K562 (cell line): ENCODE data around the gene MYL5. TPM values are rescaled to one million over a fixed set of nuclear protein-coding genes. Genes with fewer than 3 reads are reported as not detected.

Experiments
- ATAC-seq: fragments of 200-7000 bp; cut with Tn5 transposase; 3 replicates; pipeline ENCODE4 v1.9.1; 2020; ENCODE audit warnings: moderate library complexity
- BruUV-seq: library from RNA; stranded (reverse); fragments of 400-500 nt; replicated peaks from 2 replicates; lab custom pipeline; 2021; lab: Mats Ljungman, UMichigan
- CTCF ChIA-PET: fragments of 300-600 bp; formaldehyde crosslinking; extraction: SDS; loops from one replicate; lab custom pipeline; 2021; ENCODE audit warnings: low intra/inter-chr PET ratio; lab: Yijun Ruan, JAX
- POLR2A ChIA-PET: fragments of 300-600, 350-650 bp; sonication (Branson Sonifier 250); formaldehyde crosslinking; extraction: SDS; loops from one replicate; lab custom pipeline; 2021; ENCODE audit warnings: antibody characterized with exemption, inconsistent platforms; lab: Yijun Ruan, JAX
- DNase-seq, 4 experiments: peaks; one replicate each; pipeline versions ENCODE4 v3.0.0 to v3.0.0-alpha.2; 2011 to 2018; ENCODE audit warnings: low spot score in 3 of 4, mixed read lengths in 3 of 4; ENCODE audit errors: extremely low read depth in 1 of 4
- FAIRE-seq: peaks from 2 replicates; lab custom pipeline; 2011; peaks lifted over from hg19 to GRCh38; lab: Jason Lieb, UNC
- H2AFZ ChIP-seq: 2 replicates; pipeline ENCODE4 v1.6.0; 2011; ENCODE audit warnings: low read depth, low read length, control low read depth, inconsistent platforms
- H3K27ac ChIP-seq: fragments of 200-600 bp; 3 replicates; pipeline ENCODE4 v1.8.0; 2011; ENCODE audit warnings: low read depth, mild to moderate bottlenecking, control low read depth, inconsistent platforms, low read length, moderate library complexity, mixed read lengths; ENCODE audit errors: extremely low read depth
- H3K27me3 ChIP-seq, 2 experiments: fragments of 300-600 bp in 1 of 2; 2 replicates in 1 of 2; 3 replicates in 1 of 2; pipeline versions ENCODE4 v1.6.0 to v1.8.0; 2011; ENCODE audit warnings: inconsistent platforms in 2 of 2, low read length in 2 of 2, mild to moderate bottlenecking in 1 of 2, mixed read lengths in 1 of 2, moderate library complexity in 1 of 2; ENCODE audit not compliant: control insufficient read depth in 2 of 2, insufficient read depth in 2 of 2
- H3K36me3 ChIP-seq: fragments of 300-600 bp; 3 replicates; pipeline ENCODE4 v1.8.0; 2011; ENCODE audit warnings: mild to moderate bottlenecking, low read length, inconsistent platforms; ENCODE audit not compliant: control insufficient read depth, insufficient read depth
- H3K4me1 ChIP-seq, 2 experiments: fragments of 200-600 bp in 1 of 2; replicated peaks in 1 of 2; 2 replicates in 1 of 2; 3 replicates in 1 of 2; pipeline versions ENCODE4 v1.5.1 to v1.8.0; 2011; ENCODE audit warnings: inconsistent platforms in 2 of 2, low read length in 2 of 2, mild to moderate bottlenecking in 1 of 2, mixed read lengths in 1 of 2, moderate library complexity in 1 of 2; ENCODE audit not compliant: control insufficient read depth in 2 of 2, insufficient read depth in 2 of 2
- H3K4me2 ChIP-seq: 2 replicates; pipeline ENCODE4 v1.6.1; 2011; ENCODE audit warnings: low read length, control low read depth, inconsistent platforms, mixed read lengths; ENCODE audit not compliant: insufficient read depth
- H3K4me3 ChIP-seq: fragments of 200-600 bp; sonication (generic), shearing (Covaris generic); 2 replicates; pipeline ENCODE4 v1.5.1; 2016; ENCODE audit warnings: control low read depth, inconsistent platforms
- H3K79me2 ChIP-seq: fragments of 200-600 bp; 3 replicates; pipeline ENCODE4 v1.8.0; 2011; ENCODE audit warnings: low read length, inconsistent platforms; ENCODE audit not compliant: control insufficient read depth, insufficient read depth
- H3K9ac ChIP-seq, 2 experiments: 2 replicates each; pipeline versions ENCODE4 v1.6.0 to v1.6.1; 2011; ENCODE audit warnings: low read depth in 2 of 2, low read length in 2 of 2, control low read depth in 1 of 2, inconsistent platforms in 1 of 2, mild to moderate bottlenecking in 1 of 2, mixed read lengths in 1 of 2; ENCODE audit not compliant: insufficient read depth in 1 of 2
- H3K9me1 ChIP-seq: one replicate; pipeline ENCODE4 v1.6.0; 2011; ENCODE audit warnings: inconsistent platforms, mild to moderate bottlenecking, low read length, moderate library complexity; ENCODE audit not compliant: control insufficient read depth, insufficient read depth
- H3K9me3 ChIP-seq: replicated peaks from 2 replicates; pipeline ENCODE4 v1.5.1; 2011; ENCODE audit warnings: low read depth, low read length, inconsistent platforms; ENCODE audit not compliant: control insufficient read depth, insufficient read depth
- H4K20me1 ChIP-seq: replicated peaks from 2 replicates; pipeline ENCODE4 v1.6.1; 2011; ENCODE audit warnings: low read length, inconsistent platforms, mixed read lengths; ENCODE audit not compliant: control insufficient read depth, insufficient read depth
- OTX1 ChIP-seq: fragments of 450-650 bp; formaldehyde crosslinking; IDR thresholded peaks from 2 replicates; pipeline ENCODE4 v1.4.0; 2022; ENCODE audit warnings: mild to moderate bottlenecking
- POLR2G ChIP-seq: fragments of 200-400 bp; formaldehyde crosslinking; IDR thresholded peaks from 2 replicates; pipeline ENCODE4 v1.6.1; 2017; ENCODE audit warnings: low read depth, mild to moderate bottlenecking, antibody characterized with exemption, low read length, moderate library complexity
- SMARCA4 ChIP-seq: fragments of 450-650 bp; IDR thresholded peaks from 2 replicates; pipeline ENCODE4 v1.6.1; 2016
- STAG1 ChIP-seq: sonication (generic); formaldehyde crosslinking; IDR thresholded peaks from 2 replicates; pipeline ENCODE4 v1.5.0; 2020; ENCODE audit warnings: missing genetic modification reagents, borderline replicate concordance
- TOE1 ChIP-seq, 2 experiments: fragments of 450-650 bp in 1 of 2; sonication (generic) in 1 of 2; formaldehyde crosslinking in 1 of 2; IDR thresholded peaks; 2 replicates each; pipeline versions ENCODE4 v1.7.1 to v1.8.0; 2016 to 2022; ENCODE audit warnings: borderline replicate concordance in 2 of 2, mild to moderate bottlenecking in 2 of 2, antibody characterized with exemption in 1 of 2, inconsistent platforms in 1 of 2, low read depth in 1 of 2, missing genetic modification reagents in 1 of 2, moderate library complexity in 1 of 2
- U2AF2 ChIP-seq: fragments of 200-400 bp; formaldehyde crosslinking; optimal IDR thresholded peaks from 2 replicates; pipeline ENCODE3; 2017; ENCODE audit warnings: low read depth, mild to moderate bottlenecking, low read length
- ZEB2 ChIP-seq: fragments of 450-650 bp; IDR thresholded peaks from 2 replicates; pipeline ENCODE4 v1.6.1; 2016
- WGBS: fragments of 100-300 bp; shearing (Covaris generic); methylation state at CpG from one replicate; pipeline ENCODE4 v1.1.6; 2016; ENCODE audit warnings: low coverage, mixed read lengths; ENCODE audit not compliant: insufficient coverage; ENCODE audit errors: missing lambda C conversion rate; 5-methylcytosine and 5-hydroxymethylcytosine counted together
- in situ Hi-C: fragments of 300-500 bp; cut with MboI; formaldehyde crosslinking; loops from 4 replicates; pipeline ENCODE4 v1.15.0; 2018; ENCODE audit warnings: inconsistent platforms, mixed read lengths
- intact Hi-C: fragments of 100-400 bp; cut with micrococcal nuclease; formaldehyde crosslinking; loops from 2 replicates; pipeline ENCODE4 v1.14.2; 2022
- polyA plus RNA-seq, 8 experiments: library from polyadenylated mRNA; depleted of rRNA in 4 of 8; stranded (reverse) in 5 of 8; unstranded in 3 of 8; fragments of >200 nt; fragmentation: Nextera tagmentation in 2 of 8; fragmentation: Illumina TruSeq in 1 of 8; extraction: Ambion mirVana in 2 of 8; extraction: Trizol in 1 of 8; gene quantifications; 2 replicates each; pipeline versions ENCODE4 v1.2.1 to v1.2.3, GENCODE V29; 2011 to 2014; ENCODE audit warnings: inconsistent platforms in 1 of 8, missing spikeins in 1 of 8
- total RNA-seq, 7 experiments: library from RNA; depleted of rRNA in 6 of 7; stranded (reverse); fragments of >200 nt in 6 of 7; fragmentation: Illumina TruSeq in 2 of 7; extraction: Trizol in 2 of 7; gene quantifications; 2 replicates each; pipeline versions ENCODE4 v1.2.1 to v1.2.3, GENCODE V29; 2011 to 2021; ENCODE audit warnings: low replicate concordance in 1 of 7
- TF ChIP-seq, protein P1 (sequence below): fragments of 250-450 bp; sonication (Bioruptor Pico); IDR thresholded peaks from 2 replicates; pipeline ENCODE4 v1.8.0; 2022; ENCODE audit warnings: inconsistent platforms, mild to moderate bottlenecking, moderate library complexity, borderline replicate concordance
- TF ChIP-seq, protein P2 (sequence below), 2 experiments: fragments of 450-650 bp; IDR thresholded peaks; 2 replicates each; pipeline ENCODE4 v1.6.1; 2018; ENCODE audit warnings: mild to moderate bottlenecking in 2 of 2, low read depth in 1 of 2; ENCODE audit not compliant: partially characterized antibody in 2 of 2

The MYL5 gene
- total and polyA plus RNA-seq, 9 of the 15 experiments (the other 6 are each of a cell fraction or from before 2014, with no cell fraction given) = 1.4 to 10.0 (median 4.1) TPM

DNA sequence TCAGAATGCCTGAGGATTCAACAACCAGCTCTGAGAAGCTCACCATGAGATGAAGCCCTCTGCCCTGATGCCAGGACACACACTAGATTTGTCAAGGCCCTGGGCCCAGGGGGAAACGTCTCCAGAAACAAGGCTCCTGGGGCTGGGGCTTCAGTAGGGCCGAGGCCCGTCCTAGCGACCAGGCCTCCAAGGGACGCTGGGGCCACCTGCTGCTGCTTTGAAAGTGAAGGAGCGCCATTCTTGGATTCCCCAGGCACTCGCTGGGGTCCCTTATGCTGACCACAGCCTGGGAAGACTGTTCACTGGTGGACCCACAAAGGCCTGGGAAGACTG, 25.1 kb upstream of the MYL5 start:
- DNase-seq (no peak), ATAC-seq (no peak), FAIRE-seq (no peak)
- Histone ChIP-seq H3K36me3 (no peaks in the 10 kb centered on the region), H3K4me3 (no peak overlapping the region), H3K9me1 (no peaks in the 10 kb centered on the region), H3K9ac (no peak overlapping the region; a peak in 1 of 4 replicates), H3K27me3 (peaks cover 39 to 79% of the 10 kb centered on the region in 2 experiments; a peak in 4 of 5 replicates), H3K79me2 (no peaks in the 10 kb centered on the region), H4K20me1 (no peaks in the 10 kb centered on the region), H3K4me2 (no peak overlapping the region), H3K4me1 (peaks cover 0 to 54% of the 10 kb centered on the region in 2 experiments; a peak in 2 of 5 replicates), H2AFZ (no peak overlapping the region), H3K27ac (no peak overlapping the region), H3K9me3 (peaks cover 2% of the 10 kb centered on the region; the same call in 1 of the 2 replicates)
- ChIA-PET POLR2A (interaction anchor here (0.8 kb wide), 1 partner anchor 104 kb away, joined by 3 read pairs; no protein-coding TSS in a partner anchor), CTCF (no interaction called here)
- in situ Hi-C loops (no loop called here), intact Hi-C loops (no loop called here)
- WGBS = 21% methylated on average over 6 of the region's 7 CpGs
- TF ChIP-seq ZEB2 (no peak), POLR2G (no peak)
- BruUV-seq = no TSS peak

DNA sequence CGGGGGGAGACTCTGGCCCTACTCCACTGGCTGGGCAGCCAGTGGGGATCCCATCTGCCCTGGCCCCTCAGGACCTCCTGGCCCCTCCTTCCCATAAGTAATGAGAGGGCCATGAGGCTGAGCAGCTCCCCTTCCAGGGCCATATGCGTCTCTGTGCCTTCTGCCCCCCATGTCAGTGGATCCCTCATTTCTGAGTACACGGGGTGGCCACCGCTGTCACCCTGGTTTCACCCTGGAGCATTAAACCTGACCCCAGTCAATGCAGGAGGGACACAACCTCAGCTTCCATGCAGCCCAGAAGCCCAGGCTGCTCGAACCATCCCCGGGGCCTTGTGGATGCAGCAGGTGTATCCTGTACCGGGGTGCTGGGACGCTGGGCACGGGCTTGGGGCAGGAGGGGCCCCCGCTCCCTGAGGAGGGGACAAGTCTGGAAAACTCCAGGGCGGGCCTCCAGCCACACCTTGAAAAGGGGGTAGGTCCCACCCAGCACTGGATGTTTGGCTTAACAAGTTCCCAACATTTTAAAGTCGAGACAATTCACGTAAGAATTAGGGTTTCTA, 24.5 kb upstream of the MYL5 start:
- H3K4me3 ChIP-seq = no peak overlapping the region
- intact Hi-C loops = no loop called here
- no TSS peak for BruUV-seq
- H4K20me1 ChIP-seq = no peaks in the 10 kb centered on the region
- peaks cover 0 to 58% of the 10 kb centered on the region in 2 experiments; a peak in 2 of 5 replicates for H3K4me1 ChIP-seq
- H3K9ac ChIP-seq = no peak overlapping the region; a peak in 1 of 4 replicates
- no peak overlapping the region for H2AFZ ChIP-seq
- DNase-seq = no peak
- no peak overlapping the region for H3K4me2 ChIP-seq
- whole genome bisulfite sequencing = 12% methylated on average over 13 of the region's 13 CpGs
- H3K27me3 ChIP-seq = peaks cover 39 to 80% of the 10 kb centered on the region in 2 experiments; a peak in 4 of 5 replicates
- no peaks in the 10 kb centered on the region for H3K36me3 ChIP-seq
- no peak overlapping the region for H3K27ac ChIP-seq
- ATAC-seq = no peak
- no peak for FAIRE-seq
- TF ChIP-seq STAG1 (CRISPR knock-in tag) (no peak), OTX1 (CRISPR knock-in tag) (no peak), SMARCA4 (no peak), TOE1 (IDR thresholded peaks at IDR 0.05; ENCODE audit: borderline replicate concordance) (no peak), TOE1 (CRISPR knock-in tag; IDR thresholded peaks at IDR 0.05; ENCODE audit: borderline replicate concordance, low read depth) (no peak), U2AF2 (no peak)
- TF ChIP-seq, protein P1, sequence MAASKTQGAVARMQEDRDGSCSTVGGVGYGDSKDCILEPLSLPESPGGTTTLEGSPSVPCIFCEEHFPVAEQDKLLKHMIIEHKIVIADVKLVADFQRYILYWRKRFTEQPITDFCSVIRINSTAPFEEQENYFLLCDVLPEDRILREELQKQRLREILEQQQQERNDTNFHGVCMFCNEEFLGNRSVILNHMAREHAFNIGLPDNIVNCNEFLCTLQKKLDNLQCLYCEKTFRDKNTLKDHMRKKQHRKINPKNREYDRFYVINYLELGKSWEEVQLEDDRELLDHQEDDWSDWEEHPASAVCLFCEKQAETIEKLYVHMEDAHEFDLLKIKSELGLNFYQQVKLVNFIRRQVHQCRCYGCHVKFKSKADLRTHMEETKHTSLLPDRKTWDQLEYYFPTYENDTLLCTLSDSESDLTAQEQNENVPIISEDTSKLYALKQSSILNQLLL (CRISPR knock-in tag) = no peak
- TF ChIP-seq, protein P2, sequence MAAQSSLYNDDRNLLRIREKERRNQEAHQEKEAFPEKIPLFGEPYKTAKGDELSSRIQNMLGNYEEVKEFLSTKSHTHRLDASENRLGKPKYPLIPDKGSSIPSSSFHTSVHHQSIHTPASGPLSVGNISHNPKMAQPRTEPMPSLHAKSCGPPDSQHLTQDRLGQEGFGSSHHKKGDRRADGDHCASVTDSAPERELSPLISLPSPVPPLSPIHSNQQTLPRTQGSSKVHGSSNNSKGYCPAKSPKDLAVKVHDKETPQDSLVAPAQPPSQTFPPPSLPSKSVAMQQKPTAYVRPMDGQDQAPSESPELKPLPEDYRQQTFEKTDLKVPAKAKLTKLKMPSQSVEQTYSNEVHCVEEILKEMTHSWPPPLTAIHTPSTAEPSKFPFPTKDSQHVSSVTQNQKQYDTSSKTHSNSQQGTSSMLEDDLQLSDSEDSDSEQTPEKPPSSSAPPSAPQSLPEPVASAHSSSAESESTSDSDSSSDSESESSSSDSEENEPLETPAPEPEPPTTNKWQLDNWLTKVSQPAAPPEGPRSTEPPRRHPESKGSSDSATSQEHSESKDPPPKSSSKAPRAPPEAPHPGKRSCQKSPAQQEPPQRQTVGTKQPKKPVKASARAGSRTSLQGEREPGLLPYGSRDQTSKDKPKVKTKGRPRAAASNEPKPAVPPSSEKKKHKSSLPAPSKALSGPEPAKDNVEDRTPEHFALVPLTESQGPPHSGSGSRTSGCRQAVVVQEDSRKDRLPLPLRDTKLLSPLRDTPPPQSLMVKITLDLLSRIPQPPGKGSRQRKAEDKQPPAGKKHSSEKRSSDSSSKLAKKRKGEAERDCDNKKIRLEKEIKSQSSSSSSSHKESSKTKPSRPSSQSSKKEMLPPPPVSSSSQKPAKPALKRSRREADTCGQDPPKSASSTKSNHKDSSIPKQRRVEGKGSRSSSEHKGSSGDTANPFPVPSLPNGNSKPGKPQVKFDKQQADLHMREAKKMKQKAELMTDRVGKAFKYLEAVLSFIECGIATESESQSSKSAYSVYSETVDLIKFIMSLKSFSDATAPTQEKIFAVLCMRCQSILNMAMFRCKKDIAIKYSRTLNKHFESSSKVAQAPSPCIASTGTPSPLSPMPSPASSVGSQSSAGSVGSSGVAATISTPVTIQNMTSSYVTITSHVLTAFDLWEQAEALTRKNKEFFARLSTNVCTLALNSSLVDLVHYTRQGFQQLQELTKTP (IDR thresholded peaks at IDR 0.05; ENCODE audit: low read depth in 1 of 2, partially characterized antibody in 2 of 2) = no peak
- in situ Hi-C loops = no loop called here
- POLR2A ChIA-PET = interaction anchor here (0.6 kb wide), 1 partner anchor 131 kb away, joined by 4 read pairs; no protein-coding TSS in a partner anchor
- H3K9me1 ChIP-seq = no peaks in the 10 kb centered on the region
- no peaks in the 10 kb centered on the region; the same call in 1 of the 2 replicates for H3K9me3 ChIP-seq
- no peaks in the 10 kb centered on the region for H3K79me2 ChIP-seq
- CTCF ChIA-PET = no interaction called here
